ENCODE data around the gene HS6ST1. TPM values are rescaled to one million over a fixed set of nuclear protein-coding genes. Genes with fewer than 3 reads are reported as not detected.

The HS6ST1 gene
- total RNA-seq, 1 donor from 2014 or later, result 31.1 TPM

DNA sequence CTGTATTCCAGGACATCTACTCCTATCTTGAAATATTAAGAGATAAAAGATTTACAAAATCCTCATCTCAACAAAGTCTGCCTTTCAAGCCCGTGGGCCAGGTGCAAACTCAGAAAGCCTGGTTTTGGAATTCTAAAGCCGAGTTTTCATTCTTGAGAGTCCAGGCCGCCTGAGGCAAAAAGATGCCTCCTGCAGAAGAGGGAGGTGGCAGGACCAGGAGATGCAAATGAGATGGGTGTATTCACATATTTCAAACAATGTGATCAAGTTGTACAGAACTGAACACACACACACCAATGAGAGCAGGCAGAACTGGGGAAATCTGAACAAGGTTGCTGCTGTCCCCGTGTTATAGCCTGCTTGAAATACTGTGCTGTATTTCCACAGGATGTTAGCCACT, 7.7 kb upstream of the HS6ST1 start:
- H3K9me3 Mint-ChIP-seq, result peaks cover 5% of the 10 kb centered on the region
- H3K4me2 ChIP-seq, result no peak overlapping the region
- no peaks in the 10 kb centered on the region for H3K36me3 ChIP-seq
- peaks cover 28% of the 10 kb centered on the region for H3K4me1 Mint-ChIP-seq
- H3K27ac Mint-ChIP-seq, result no peak overlapping the region
- H4K20me1 ChIP-seq (ENCODE audit: low read depth), result no peaks in the 10 kb centered on the region
- H3K27ac ChIP-seq, result no peak overlapping the region
- H2AFZ ChIP-seq (replicated peaks), result no peak overlapping the region
- no peaks in the 10 kb centered on the region for H3F3A ChIP-seq (ENCODE audit: low read depth)
- H3K4me3 Mint-ChIP-seq, result no peak overlapping the region
- H3K27me3 ChIP-seq, result peaks cover 3% of the 10 kb centered on the region
- H3K27me3 Mint-ChIP-seq (ENCODE audit: insufficient read depth, low read depth), result no peaks in the 10 kb centered on the region
- H3K79me2 ChIP-seq (ENCODE audit: low read depth), result no peaks in the 10 kb centered on the region
- H3K9ac ChIP-seq, result no peak overlapping the region
- no peaks in the 10 kb centered on the region for H3K36me3 Mint-ChIP-seq
- peaks cover 10% of the 10 kb centered on the region for H3K4me1 ChIP-seq
- TF ChIP-seq EZH2 (IDR thresholded peaks at IDR 0.05) (no peak), EZH2phosphoT487 (IDR thresholded peaks at IDR 0.05) (no peak)
- TF ChIP-seq, protein P1, sequence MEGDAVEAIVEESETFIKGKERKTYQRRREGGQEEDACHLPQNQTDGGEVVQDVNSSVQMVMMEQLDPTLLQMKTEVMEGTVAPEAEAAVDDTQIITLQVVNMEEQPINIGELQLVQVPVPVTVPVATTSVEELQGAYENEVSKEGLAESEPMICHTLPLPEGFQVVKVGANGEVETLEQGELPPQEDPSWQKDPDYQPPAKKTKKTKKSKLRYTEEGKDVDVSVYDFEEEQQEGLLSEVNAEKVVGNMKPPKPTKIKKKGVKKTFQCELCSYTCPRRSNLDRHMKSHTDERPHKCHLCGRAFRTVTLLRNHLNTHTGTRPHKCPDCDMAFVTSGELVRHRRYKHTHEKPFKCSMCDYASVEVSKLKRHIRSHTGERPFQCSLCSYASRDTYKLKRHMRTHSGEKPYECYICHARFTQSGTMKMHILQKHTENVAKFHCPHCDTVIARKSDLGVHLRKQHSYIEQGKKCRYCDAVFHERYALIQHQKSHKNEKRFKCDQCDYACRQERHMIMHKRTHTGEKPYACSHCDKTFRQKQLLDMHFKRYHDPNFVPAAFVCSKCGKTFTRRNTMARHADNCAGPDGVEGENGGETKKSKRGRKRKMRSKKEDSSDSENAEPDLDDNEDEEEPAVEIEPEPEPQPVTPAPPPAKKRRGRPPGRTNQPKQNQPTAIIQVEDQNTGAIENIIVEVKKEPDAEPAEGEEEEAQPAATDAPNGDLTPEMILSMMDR (IDR thresholded peaks at IDR 0.05), result no peak
- DNase-seq (ENCODE audit: low spot score), result no peak
- no peak overlapping the region for H3K4me3 ChIP-seq
- H3K9me3 ChIP-seq (ENCODE audit: low read depth), result peaks cover 3% of the 10 kb centered on the region

DNA sequence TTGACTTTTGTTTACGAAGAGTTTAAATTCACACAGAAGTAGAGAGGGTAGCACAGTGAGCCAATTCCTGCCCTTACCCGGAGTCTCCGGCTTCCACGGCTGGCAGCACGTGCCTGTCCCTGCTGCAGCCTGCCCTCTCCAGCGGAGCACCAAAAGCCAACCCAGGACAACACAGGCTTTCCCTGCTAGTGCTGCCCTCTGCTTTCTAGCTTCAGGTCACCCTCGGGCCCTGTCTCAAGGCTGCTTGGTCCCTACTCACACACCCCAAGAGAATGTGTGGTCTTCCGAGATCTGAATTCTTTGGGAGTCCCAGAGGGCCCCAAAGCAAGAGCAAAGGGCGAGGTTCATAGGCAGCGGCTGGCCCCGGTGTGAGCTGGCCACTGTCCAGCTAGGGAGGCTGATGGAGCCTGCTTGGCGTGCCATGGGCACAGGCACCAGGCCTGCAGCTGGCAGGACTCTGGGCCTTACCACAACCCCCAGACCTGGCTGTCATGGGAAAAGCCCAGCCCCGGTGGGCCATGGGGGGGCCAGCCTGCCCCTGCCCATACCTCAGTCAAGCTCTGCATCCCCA, 7.0 kb upstream of the HS6ST1 start:
- TF ChIP-seq EZH2phosphoT487 (IDR thresholded peaks at IDR 0.05), result no peak
- no peak for TF ChIP-seq EZH2 (IDR thresholded peaks at IDR 0.05)
- TF ChIP-seq, protein P1 (IDR thresholded peaks at IDR 0.05), result no peak
- peaks cover 5% of the 10 kb centered on the region for H3F3A ChIP-seq (ENCODE audit: low read depth)
- peaks cover 31% of the 10 kb centered on the region for H3K4me1 Mint-ChIP-seq
- no peaks in the 10 kb centered on the region for H3K79me2 ChIP-seq (ENCODE audit: low read depth)
- no peaks in the 10 kb centered on the region for H3K36me3 Mint-ChIP-seq
- no peak for DNase-seq (ENCODE audit: low spot score)
- H3K9ac ChIP-seq, result no peak overlapping the region
- no peaks in the 10 kb centered on the region for H3K36me3 ChIP-seq
- no peak overlapping the region for H3K4me2 ChIP-seq
- H3K4me3 Mint-ChIP-seq, result no peak overlapping the region
- H3K4me3 ChIP-seq, result no peak overlapping the region
- no peak overlapping the region for H2AFZ ChIP-seq (replicated peaks)
- H4K20me1 ChIP-seq (ENCODE audit: low read depth), result no peaks in the 10 kb centered on the region
- no peak overlapping the region for H3K27ac Mint-ChIP-seq
- H3K9me3 ChIP-seq (ENCODE audit: low read depth), result no peaks in the 10 kb centered on the region
- H3K27ac ChIP-seq, result no peak overlapping the region
- peaks cover 10% of the 10 kb centered on the region for H3K27me3 ChIP-seq
- peaks cover 4% of the 10 kb centered on the region for H3K27me3 Mint-ChIP-seq (ENCODE audit: insufficient read depth, low read depth)
- peaks cover 2% of the 10 kb centered on the region for H3K9me3 Mint-ChIP-seq
- peaks cover 12% of the 10 kb centered on the region for H3K4me1 ChIP-seq

DNA sequence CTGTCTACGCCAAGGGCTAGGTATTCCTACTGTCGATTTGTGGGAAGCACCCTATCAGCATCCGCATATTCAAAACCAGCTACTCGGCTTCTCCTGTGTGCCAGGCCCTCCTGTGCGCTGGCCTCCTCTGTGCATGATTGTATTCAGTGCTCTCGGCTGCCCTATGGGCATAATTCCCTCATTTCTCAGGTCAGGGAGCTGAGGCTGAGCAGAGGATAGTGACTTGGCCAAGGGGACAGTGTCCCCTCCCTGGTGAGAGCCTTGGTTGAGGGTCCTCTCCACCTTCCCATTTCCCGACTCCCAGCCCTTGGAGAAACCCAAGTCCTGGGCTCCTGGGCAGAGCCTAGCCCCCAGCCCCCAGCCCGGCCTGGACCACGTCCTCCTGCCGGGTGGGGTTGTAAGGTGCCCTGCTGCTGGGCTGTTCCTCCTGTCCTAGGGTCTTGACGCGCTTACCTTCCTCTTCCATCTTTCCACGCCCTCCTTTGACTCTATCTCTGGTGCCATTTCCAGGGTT, 6.3 kb upstream of the HS6ST1 start:
- no peak overlapping the region for H3K4me3 ChIP-seq
- H3F3A ChIP-seq (ENCODE audit: low read depth), result peaks cover 5% of the 10 kb centered on the region
- Mint-ChIP-seq H3K4me3 (no peak overlapping the region), H3K4me1 (peaks cover 34% of the 10 kb centered on the region), H3K27ac (peak overlapping the region; percentile 81), H3K9me3 (peaks cover 4% of the 10 kb centered on the region), H3K36me3 (no peaks in the 10 kb centered on the region), H3K27me3 (ENCODE audit: insufficient read depth, low read depth) (peaks cover 9% of the 10 kb centered on the region)
- no peaks in the 10 kb centered on the region for H3K9me3 ChIP-seq (ENCODE audit: low read depth)
- H4K20me1 ChIP-seq (ENCODE audit: low read depth), result no peaks in the 10 kb centered on the region
- H3K36me3 ChIP-seq, result no peaks in the 10 kb centered on the region
- H3K27ac ChIP-seq, result no peak overlapping the region
- TF ChIP-seq EZH2 (IDR thresholded peaks at IDR 0.05) (no peak), EZH2phosphoT487 (IDR thresholded peaks at IDR 0.05) (no peak)
- TF ChIP-seq, protein P1 (IDR thresholded peaks at IDR 0.05), result no peak
- no peak overlapping the region for H2AFZ ChIP-seq (replicated peaks)
- H3K9ac ChIP-seq, result no peak overlapping the region
- DNase-seq (ENCODE audit: low spot score), result no peak
- no peak overlapping the region for H3K4me2 ChIP-seq
- H3K79me2 ChIP-seq (ENCODE audit: low read depth), result no peaks in the 10 kb centered on the region
- H3K4me1 ChIP-seq, result peaks cover 12% of the 10 kb centered on the region
- H3K27me3 ChIP-seq, result peaks cover 17% of the 10 kb centered on the region

Measured in neural progenitor cell (in vitro differentiated cells).